SK-N-SH (cell line): Measurements from ENCODE around the gene ERGIC2. TPM values are rescaled to one million over a fixed set of nuclear protein-coding genes. Genes with fewer than 3 reads are reported as not detected.
A peak's percentile ranks its signal among the peaks of the same experiment; 100 is the strongest.

Experiments
- CTCF ChIA-PET: fragments of 300-600, 350-600 bp; formaldehyde crosslinking; extraction: SDS; loops from one replicate; lab custom pipeline; 2021; lab: Yijun Ruan, JAX
- POLR2A ChIA-PET: fragments of 350-600 bp; sonication (Branson Sonifier 250); formaldehyde crosslinking; extraction: SDS; loops from one replicate; lab custom pipeline; 2020; ENCODE audit warnings: antibody characterized with exemption, inconsistent platforms; lab: Yijun Ruan, JAX
- DNase-seq: peaks from one replicate; pipeline ENCODE4 v3.0.0; 2012
- H2AFZ ChIP-seq: fragments of 200-600 bp; sonication (generic); 2 replicates; pipeline ENCODE4 v1.8.1; 2016; ENCODE audit warnings: antibody characterized with exemption, mild to moderate bottlenecking, low read depth
- H3F3A ChIP-seq: fragments of 200-600 bp; sonication (generic); replicated peaks from 2 replicates; pipeline ENCODE3; 2016; ENCODE audit warnings: antibody characterized with exemption, mild to moderate bottlenecking; ENCODE audit not compliant: insufficient read depth
- H3K27ac ChIP-seq, 2 experiments: fragments of 200-500 bp in 1 of 2; fragments of 200-600 bp in 1 of 2; sonication (Bioruptor generic) in 1 of 2; sonication (generic), shearing (Covaris generic) in 1 of 2; 2 replicates each; pipeline versions ENCODE4 v1.5.1 to v1.6.1; 2014 to 2016; ENCODE audit warnings: low read depth in 2 of 2, inconsistent platforms in 1 of 2, low read length in 1 of 2, mild to moderate bottlenecking in 1 of 2, mixed read lengths in 1 of 2
- H3K27me3 ChIP-seq: fragments of 200-600 bp; sonication (generic), shearing (Covaris generic); 2 replicates; pipeline ENCODE4 v1.6.1; 2016; ENCODE audit warnings: mixed run types; ENCODE audit not compliant: insufficient read depth
- H3K36me3 ChIP-seq, 2 experiments: fragments of 200-500 bp in 1 of 2; fragments of 200-600 bp in 1 of 2; sonication (Bioruptor generic) in 1 of 2; sonication (generic) in 1 of 2; replicated peaks in 1 of 2; 2 replicates each; pipeline versions ENCODE3 to v1.5.1; 2014 to 2016; ENCODE audit warnings: low read length in 1 of 2, mild to moderate bottlenecking in 1 of 2; ENCODE audit not compliant: insufficient read depth in 2 of 2, control insufficient read depth in 1 of 2
- H3K4me1 ChIP-seq, 2 experiments: fragments of 200-500 bp in 1 of 2; fragments of 200-600 bp in 1 of 2; sonication (Bioruptor generic) in 1 of 2; sonication (generic), shearing (Covaris generic) in 1 of 2; 2 replicates each; pipeline versions ENCODE4 v1.5.1 to v1.6.1; 2014 to 2016; ENCODE audit warnings: low read depth in 1 of 2, low read length in 1 of 2, mixed run types in 1 of 2; ENCODE audit not compliant: insufficient read depth in 2 of 2, control insufficient read depth in 1 of 2
- H3K4me2 ChIP-seq: fragments of 200-600 bp; sonication (generic), shearing (Covaris generic); 2 replicates; pipeline ENCODE4 v1.6.1; 2017; ENCODE audit warnings: mixed run types
- H3K4me3 ChIP-seq, 2 experiments: fragments of 200-500 bp in 1 of 2; fragments of 200-600 bp in 1 of 2; sonication (Bioruptor generic) in 1 of 2; sonication (generic), shearing (Covaris generic) in 1 of 2; 2 replicates each; pipeline versions ENCODE4 v1.5.1 to v1.8.1; 2014 to 2016; ENCODE audit warnings: low read depth in 2 of 2, inconsistent platforms in 1 of 2, low read length in 1 of 2, mild to moderate bottlenecking in 1 of 2, mixed read lengths in 1 of 2, moderate library complexity in 1 of 2
- H3K79me2 ChIP-seq: fragments of 200-600 bp; sonication (generic); 2 replicates; pipeline ENCODE4 v1.8.1; 2017; ENCODE audit warnings: mild to moderate bottlenecking; ENCODE audit not compliant: insufficient read depth
- H3K9ac ChIP-seq: fragments of 200-600 bp; sonication (generic); 2 replicates; pipeline ENCODE4 v1.6.1; 2017; ENCODE audit warnings: mixed run types
- H3K9me2 ChIP-seq: fragments of 200-600 bp; sonication (generic); 2 replicates; pipeline ENCODE4 v1.6.1; 2017; ENCODE audit warnings: mixed run types
- H3K9me3 ChIP-seq: fragments of 200-600 bp; sonication (generic); 2 replicates; pipeline ENCODE4 v1.6.1; 2017; ENCODE audit warnings: mixed run types, mild to moderate bottlenecking, moderate library complexity
- H4K20me1 ChIP-seq: fragments of 200-600 bp; sonication (generic); 2 replicates; pipeline ENCODE4 v1.6.1; 2017; ENCODE audit warnings: mild to moderate bottlenecking, mixed run types; ENCODE audit not compliant: insufficient read depth
- EP300 ChIP-seq, 2 experiments: IDR thresholded peaks; 2 replicates each; pipeline versions ENCODE4 v1.4.0 to v1.6.1; 2012; ENCODE audit warnings: borderline replicate concordance in 1 of 2, low read depth in 1 of 2, low read length in 1 of 2
- FOXJ3 ChIP-seq: sonication (generic); formaldehyde crosslinking; IDR thresholded peaks from 2 replicates; pipeline ENCODE4 v1.5.1; 2020; ENCODE audit warnings: mild to moderate bottlenecking, missing genetic modification reagents
- FOXM1 ChIP-seq: IDR thresholded peaks from 2 replicates; pipeline ENCODE4 v1.4.0; 2012; ENCODE audit warnings: low read depth, mild to moderate bottlenecking
- GABPA ChIP-seq: IDR thresholded peaks from 2 replicates; pipeline ENCODE4 v1.4.0; 2012; ENCODE audit warnings: low read depth, mild to moderate bottlenecking
- GATA2 ChIP-seq: sonication (generic); formaldehyde crosslinking; IDR thresholded peaks from 2 replicates; pipeline ENCODE4 v1.5.0; 2020; ENCODE audit warnings: mild to moderate bottlenecking, missing genetic modification reagents
- IRF3 ChIP-seq: fragments of 150-350 bp; IDR thresholded peaks from 2 replicates; pipeline ENCODE4 v1.6.1; 2016; ENCODE audit warnings: mild to moderate bottlenecking, low read depth, low read length
- JUND ChIP-seq: IDR thresholded peaks from 2 replicates; pipeline ENCODE4 v1.4.0; 2012
- MXI1 ChIP-seq: IDR thresholded peaks from 2 replicates; pipeline ENCODE4 v1.6.1; 2012; ENCODE audit warnings: mild to moderate bottlenecking, low read depth, low read length, improper control_type of control experiment
- NFIC ChIP-seq: IDR thresholded peaks from 2 replicates; pipeline ENCODE4 v1.4.0; 2012; ENCODE audit warnings: borderline replicate concordance
- POLR2AphosphoS5 ChIP-seq: IDR thresholded peaks from 2 replicates; pipeline ENCODE4 v1.6.1; 2012; ENCODE audit warnings: low read depth, low read length
- RAD21 ChIP-seq: IDR thresholded peaks from 2 replicates; pipeline ENCODE4 v1.6.1; 2012; ENCODE audit warnings: mild to moderate bottlenecking, low read length
- RCOR1 ChIP-seq: fragments of 150-350 bp; IDR thresholded peaks from 2 replicates; pipeline ENCODE4 v1.6.1; 2017; ENCODE audit warnings: antibody characterized with exemption, low read length
- RFX5 ChIP-seq: IDR thresholded peaks from 2 replicates; pipeline ENCODE4 v1.6.1; 2012; ENCODE audit warnings: mild to moderate bottlenecking, improper control_type of control experiment, low read length
- RXRA ChIP-seq: IDR thresholded peaks from 2 replicates; pipeline ENCODE4 v1.4.0; 2012; ENCODE audit warnings: low read depth, mild to moderate bottlenecking, borderline replicate concordance
- SIN3A ChIP-seq: IDR thresholded peaks from 2 replicates; pipeline ENCODE4 v1.6.1; 2012; ENCODE audit warnings: low read depth, mild to moderate bottlenecking, low read length, moderate library complexity, borderline replicate concordance
- SMC3 ChIP-seq: IDR thresholded peaks from 2 replicates; pipeline ENCODE4 v1.6.1; 2012; ENCODE audit warnings: low read depth, low read length, improper control_type of control experiment
- TAF1 ChIP-seq: IDR thresholded peaks from 2 replicates; pipeline ENCODE4 v1.6.1; 2012; ENCODE audit warnings: low read depth, mild to moderate bottlenecking, low read length, moderate library complexity, borderline replicate concordance
- TCF12 ChIP-seq: IDR thresholded peaks from 2 replicates; pipeline ENCODE4 v1.4.0; 2012
- TEAD4 ChIP-seq: IDR thresholded peaks from 2 replicates; pipeline ENCODE4 v1.4.0; 2012; ENCODE audit warnings: mild to moderate bottlenecking, borderline replicate concordance; ENCODE audit not compliant: insufficient read depth
- USF1 ChIP-seq: IDR thresholded peaks from 2 replicates; pipeline ENCODE4 v1.4.0; 2012; ENCODE audit warnings: low read depth, borderline replicate concordance
- WGBS: methylation state at CpG from one replicate; pipeline ENCODE4 v1.1.6; 2017; ENCODE audit warnings: low lambda C conversion rate; 5-methylcytosine and 5-hydroxymethylcytosine counted together
- polyA plus RNA-seq, 3 experiments: library from polyadenylated mRNA; depleted of rRNA; stranded (reverse); fragments of >200 nt; gene quantifications; 2 replicates each; pipeline ENCODE4 v1.2.3, GENCODE V29; 2012
- TF ChIP-seq, protein P1 (sequence below): fragments of 200-600 bp; sonication (generic); IDR thresholded peaks from 2 replicates; pipeline ENCODE4 v1.6.1; 2017; ENCODE audit warnings: antibody characterized with exemption, mild to moderate bottlenecking, moderate library complexity
- TF ChIP-seq, protein P2 (sequence below): IDR thresholded peaks from 2 replicates; pipeline ENCODE4; 2012
- TF ChIP-seq, protein P3 (sequence below): fragments of 150-350 bp; IDR thresholded peaks from 2 replicates; pipeline ENCODE4 v1.6.1; 2017; ENCODE audit warnings: antibody characterized with exemption, low read length, low read depth, borderline replicate concordance

The ERGIC2 gene
- polyA plus RNA-seq, 1 of the 3 experiments (the other 2 are of a cell fraction): 22.1 TPM

GRCh38 chr12:29310899-29311298 lies 70.1 kb downstream of the ERGIC2 start (continued):
- TF ChIP-seq USF1: no peak

DNA sequence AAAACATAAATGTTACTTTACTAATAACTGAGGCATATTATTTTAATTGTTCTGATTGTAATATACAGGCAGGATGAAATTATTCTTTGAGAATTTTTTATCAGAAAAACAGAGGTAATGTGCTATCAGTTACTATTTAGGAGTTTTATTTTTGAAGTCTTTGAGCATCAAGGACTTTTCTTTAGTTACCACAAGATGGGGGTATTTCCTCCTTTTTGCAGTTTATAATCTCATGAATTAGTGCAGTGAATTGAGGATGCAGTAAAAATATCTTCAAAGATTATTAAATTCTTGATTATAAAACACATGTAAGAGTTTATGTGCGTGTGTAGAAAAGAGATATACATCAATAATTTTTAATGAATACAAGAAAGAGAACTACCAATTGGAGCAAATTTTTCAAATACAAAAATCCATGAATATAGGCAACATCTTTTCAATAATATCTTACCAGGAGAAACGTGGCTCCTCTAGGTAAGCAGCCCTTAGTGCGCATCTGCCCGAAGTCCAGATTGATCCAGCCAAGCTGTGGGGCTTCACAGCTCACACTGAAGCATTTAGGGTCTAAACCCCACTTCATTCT lies 71.6 kb downstream of the ERGIC2 start:
- CTCF ChIA-PET: interaction anchor here (0.7 to 1.8 kb wide), 4 partner anchors 8 to 236 kb away, joined by 3 to 21 read pairs (median 4); no protein-coding TSS in a partner anchor
- Histone ChIP-seq H3K27ac (no peak overlapping the region), H3K9me3 (no peaks in the 10 kb centered on the region), H4K20me1 (no peaks in the 10 kb centered on the region), H3K27me3 (no peaks in the 10 kb centered on the region), H3K4me1 (peaks cover 0 to under 1% of the 10 kb centered on the region in 2 experiments; a peak in 2 of 4 replicates), H3K79me2 (no peaks in the 10 kb centered on the region), H3F3A (no peaks in the 10 kb centered on the region), H3K4me3 (no peak overlapping the region), H3K9me2 (no peaks in the 10 kb centered on the region), H3K9ac (no peak overlapping the region), H3K4me2 (no peak overlapping the region), H3K36me3 (peaks cover 0 to 4% of the 10 kb centered on the region in 2 experiments), H2AFZ (no peak overlapping the region)
- no peak for TF ChIP-seq TEAD4
- peak; percentile 21 for TF ChIP-seq SMC3
- TF ChIP-seq RAD21: peak; percentile 52
- no peak for TF ChIP-seq SIN3A
- TF ChIP-seq NFIC: no peak
- TF ChIP-seq, protein P1, sequence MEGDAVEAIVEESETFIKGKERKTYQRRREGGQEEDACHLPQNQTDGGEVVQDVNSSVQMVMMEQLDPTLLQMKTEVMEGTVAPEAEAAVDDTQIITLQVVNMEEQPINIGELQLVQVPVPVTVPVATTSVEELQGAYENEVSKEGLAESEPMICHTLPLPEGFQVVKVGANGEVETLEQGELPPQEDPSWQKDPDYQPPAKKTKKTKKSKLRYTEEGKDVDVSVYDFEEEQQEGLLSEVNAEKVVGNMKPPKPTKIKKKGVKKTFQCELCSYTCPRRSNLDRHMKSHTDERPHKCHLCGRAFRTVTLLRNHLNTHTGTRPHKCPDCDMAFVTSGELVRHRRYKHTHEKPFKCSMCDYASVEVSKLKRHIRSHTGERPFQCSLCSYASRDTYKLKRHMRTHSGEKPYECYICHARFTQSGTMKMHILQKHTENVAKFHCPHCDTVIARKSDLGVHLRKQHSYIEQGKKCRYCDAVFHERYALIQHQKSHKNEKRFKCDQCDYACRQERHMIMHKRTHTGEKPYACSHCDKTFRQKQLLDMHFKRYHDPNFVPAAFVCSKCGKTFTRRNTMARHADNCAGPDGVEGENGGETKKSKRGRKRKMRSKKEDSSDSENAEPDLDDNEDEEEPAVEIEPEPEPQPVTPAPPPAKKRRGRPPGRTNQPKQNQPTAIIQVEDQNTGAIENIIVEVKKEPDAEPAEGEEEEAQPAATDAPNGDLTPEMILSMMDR: peak; percentile 76
- no peak for TF ChIP-seq FOXM1
- no peak for TF ChIP-seq GABPA
- no peak for TF ChIP-seq RXRA
- TF ChIP-seq EP300 (IDR thresholded peaks at IDR 0.05; ENCODE audit: borderline replicate concordance in 1 of 2, low read depth in 1 of 2, low read length in 1 of 2): no peak
- no peak for TF ChIP-seq MXI1
- TF ChIP-seq IRF3: no peak
- TF ChIP-seq GATA2 (CRISPR knock-in tag): no peak
- TF ChIP-seq TCF12: no peak
- TF ChIP-seq POLR2AphosphoS5: no peak
- TF ChIP-seq RCOR1: no peak
- TF ChIP-seq USF1: no peak
- TF ChIP-seq, protein P2, sequence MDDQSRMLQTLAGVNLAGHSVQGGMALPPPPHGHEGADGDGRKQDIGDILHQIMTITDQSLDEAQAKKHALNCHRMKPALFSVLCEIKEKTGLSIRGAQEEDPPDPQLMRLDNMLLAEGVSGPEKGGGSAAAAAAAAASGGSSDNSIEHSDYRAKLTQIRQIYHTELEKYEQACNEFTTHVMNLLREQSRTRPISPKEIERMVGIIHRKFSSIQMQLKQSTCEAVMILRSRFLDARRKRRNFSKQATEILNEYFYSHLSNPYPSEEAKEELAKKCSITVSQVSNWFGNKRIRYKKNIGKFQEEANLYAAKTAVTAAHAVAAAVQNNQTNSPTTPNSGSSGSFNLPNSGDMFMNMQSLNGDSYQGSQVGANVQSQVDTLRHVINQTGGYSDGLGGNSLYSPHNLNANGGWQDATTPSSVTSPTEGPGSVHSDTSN: no peak
- TF ChIP-seq RFX5: no peak
- TF ChIP-seq FOXJ3: no peak
- no peak for TF ChIP-seq JUND
- TF ChIP-seq TAF1: no peak
- TF ChIP-seq, protein P3, sequence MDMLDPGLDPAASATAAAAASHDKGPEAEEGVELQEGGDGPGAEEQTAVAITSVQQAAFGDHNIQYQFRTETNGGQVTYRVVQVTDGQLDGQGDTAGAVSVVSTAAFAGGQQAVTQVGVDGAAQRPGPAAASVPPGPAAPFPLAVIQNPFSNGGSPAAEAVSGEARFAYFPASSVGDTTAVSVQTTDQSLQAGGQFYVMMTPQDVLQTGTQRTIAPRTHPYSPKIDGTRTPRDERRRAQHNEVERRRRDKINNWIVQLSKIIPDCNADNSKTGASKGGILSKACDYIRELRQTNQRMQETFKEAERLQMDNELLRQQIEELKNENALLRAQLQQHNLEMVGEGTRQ: no peak
- POLR2A ChIA-PET: no interaction called here
- 74% methylated on average over 4 of the region's 4 CpGs for WGBS
- DNase-seq: no peak
